GM23248 (cell line): Measurements from ENCODE around the gene PEX14. TPM values are rescaled to one million over a fixed set of nuclear protein-coding genes. Genes with fewer than 3 reads are reported as not detected.

Experiments
- DNase-seq: peaks from one replicate; pipeline ENCODE4 v3.0.0-alpha.2; 2015
- H2AFZ ChIP-seq: fragments of 200-600 bp; sonication (generic); 2 replicates; pipeline ENCODE4 v1.6.1; 2016; ENCODE audit warnings: antibody characterized with exemption
- H3F3A ChIP-seq: fragments of 200-600 bp; sonication (generic); 2 replicates; pipeline ENCODE4 v1.6.1; 2016; ENCODE audit warnings: mild to moderate bottlenecking, antibody characterized with exemption, mixed run types; ENCODE audit not compliant: insufficient read depth
- H3K27ac ChIP-seq: fragments of 200-600 bp; sonication (generic); 2 replicates; pipeline ENCODE4 v1.5.1; 2016; ENCODE audit warnings: mild to moderate bottlenecking
- H3K27me3 ChIP-seq: fragments of 200-600 bp; sonication (generic); replicated peaks from 2 replicates; pipeline ENCODE4 v1.6.1; 2016; ENCODE audit warnings: mild to moderate bottlenecking; ENCODE audit not compliant: insufficient read depth
- H3K36me3 ChIP-seq: fragments of 200-600 bp; sonication (generic); 2 replicates; pipeline ENCODE4 v1.6.1; 2016; ENCODE audit warnings: low read depth, mild to moderate bottlenecking
- H3K4me1 ChIP-seq: fragments of 200-600 bp; sonication (generic); 2 replicates; pipeline ENCODE4 v1.6.1; 2016; ENCODE audit warnings: mild to moderate bottlenecking; ENCODE audit not compliant: insufficient read depth
- H3K4me2 ChIP-seq: fragments of 200-600 bp; sonication (generic); one replicate; pipeline ENCODE4 v1.6.1; 2016; ENCODE audit warnings: mild to moderate bottlenecking; ENCODE audit not compliant: unreplicated experiment
- H3K4me3 ChIP-seq: fragments of 200-600 bp; sonication (generic); 2 replicates; pipeline ENCODE4 v1.5.1; 2016; ENCODE audit warnings: mild to moderate bottlenecking
- H3K79me2 ChIP-seq: fragments of 200-600 bp; sonication (generic); 2 replicates; pipeline ENCODE4 v1.6.1; 2016; ENCODE audit warnings: mild to moderate bottlenecking; ENCODE audit not compliant: insufficient read depth
- H3K9ac ChIP-seq: fragments of 200-600 bp; sonication (generic); 2 replicates; pipeline ENCODE4 v1.6.1; 2016; ENCODE audit warnings: mild to moderate bottlenecking
- H3K9me2 ChIP-seq: fragments of 200-600 bp; sonication (generic); 2 replicates; pipeline ENCODE4 v1.6.1; 2016; ENCODE audit warnings: mixed run types, mild to moderate bottlenecking, moderate library complexity; ENCODE audit not compliant: insufficient read depth
- H3K9me3 ChIP-seq: fragments of 200-600 bp; sonication (generic); one replicate; pipeline ENCODE4 v1.6.1; 2017; ENCODE audit warnings: low read depth
- H4K20me1 ChIP-seq: fragments of 200-600 bp; sonication (generic); 2 replicates; pipeline ENCODE4 v1.6.0; 2016; ENCODE audit not compliant: insufficient read depth
- EZH2 ChIP-seq: fragments of 200-600 bp; sonication (generic); IDR thresholded peaks from 2 replicates; pipeline ENCODE4 v1.6.1; 2018; ENCODE audit warnings: antibody characterized with exemption, mild to moderate bottlenecking; ENCODE audit not compliant: insufficient read depth, poor library complexity, severe bottlenecking
- EZH2phosphoT487 ChIP-seq: fragments of 200-600 bp; sonication (generic); IDR thresholded peaks from 2 replicates; pipeline ENCODE4 v1.6.1; 2018; ENCODE audit warnings: antibody characterized with exemption, moderate library complexity, mild to moderate bottlenecking, low read depth; ENCODE audit not compliant: insufficient read depth
- WGBS, 2 experiments: methylation state at CpG; one replicate each; pipeline ENCODE4 v1.1.6; 2015 to 2017; ENCODE audit warnings: low lambda C conversion rate in 2 of 2, low coverage in 1 of 2; ENCODE audit errors: missing lambda C conversion rate in 2 of 2; 5-methylcytosine and 5-hydroxymethylcytosine counted together
- in situ Hi-C: fragments of 300-500 bp; cut with MboI; formaldehyde crosslinking; loops from 2 replicates; pipeline ENCODE4 v1.15.0; 2020
- polyA plus RNA-seq: library from polyadenylated mRNA; unstranded; fragments of >200 nt; fragmentation: Nextera tagmentation; extraction: Ambion mirVana; gene quantifications from 2 replicates; pipeline ENCODE4 v1.2.1, GENCODE V29; 2016
- total RNA-seq: library from RNA; depleted of rRNA; stranded (reverse); fragments of >200 nt; shearing (Covaris generic); gene quantifications from 2 replicates; pipeline ENCODE4 v1.2.3, GENCODE V29; 2014

Gene PEX14
- total and polyA plus RNA-seq, 2 experiments from 2014 or later = 13.9 to 20.1 TPM

GRCh38 chr1:10522322-10522860 is 47.6 kb downstream of the PEX14 start:
- H3F3A ChIP-seq = peaks cover 3% of the 10 kb centered on the region; the same call in 1 of the 2 replicates
- H3K4me2 ChIP-seq = no peak overlapping the region
- H3K27me3 ChIP-seq = no peaks in the 10 kb centered on the region
- no peak for TF ChIP-seq EZH2phosphoT487
- TF ChIP-seq EZH2 = no peak
- H4K20me1 ChIP-seq = no peaks in the 10 kb centered on the region
- peak; percentile 23 for DNase-seq
- 40 to 43% methylated on average over 3 of the region's 3 CpGs for WGBS, 2 experiments
- H3K9ac ChIP-seq = no peak overlapping the region
- no peaks in the 10 kb centered on the region for H3K9me3 ChIP-seq
- 0 out of 2 replicates have a peak, but pooled peaks cover 7% of the 10 kb centered on the region for H3K4me1 ChIP-seq
- H3K4me3 ChIP-seq = no peak overlapping the region
- no peak overlapping the region for H3K27ac ChIP-seq
- H3K9me2 ChIP-seq = no peaks in the 10 kb centered on the region
- in situ Hi-C loops = no loop called here
- H2AFZ ChIP-seq = no peak overlapping the region
- H3K79me2 ChIP-seq = peaks cover 75% of the 10 kb centered on the region
- H3K36me3 ChIP-seq = no peaks in the 10 kb centered on the region

- DNase-seq = no peak
- H3K4me3 ChIP-seq = no peak overlapping the region
- no peaks in the 10 kb centered on the region for H3K9me3 ChIP-seq
- H3K9me2 ChIP-seq = no peaks in the 10 kb centered on the region
- H3K27me3 ChIP-seq = no peaks in the 10 kb centered on the region
- H3K36me3 ChIP-seq = no peaks in the 10 kb centered on the region
- TF ChIP-seq EZH2 (no peak), EZH2phosphoT487 (no peak)
- peaks cover 30% of the 10 kb centered on the region for H3K4me1 ChIP-seq
- peaks cover 51% of the 10 kb centered on the region for H3K79me2 ChIP-seq
- peaks cover 29% of the 10 kb centered on the region for H3F3A ChIP-seq
- H4K20me1 ChIP-seq = no peaks in the 10 kb centered on the region
- H2AFZ ChIP-seq = no peak overlapping the region
- H3K9ac ChIP-seq = no peak overlapping the region
- H3K27ac ChIP-seq = no peak overlapping the region
- no peak overlapping the region for H3K4me2 ChIP-seq
- in situ Hi-C loops = no loop called here
- 97 to 98% methylated on average over 5 of the region's 5 CpGs for WGBS, 2 experiments
These were observed 50.5 kb downstream of the PEX14 start for GRCh38 chr1:10525208-10525607.

- no peaks in the 10 kb centered on the region for H3K27me3 ChIP-seq
- in situ Hi-C loops = no loop called here
- H3K36me3 ChIP-seq = no peaks in the 10 kb centered on the region
- WGBS, 2 experiments = 7 to 12% methylated on average over 13 of the region's 13 CpGs
- H3K4me3 ChIP-seq = peak overlapping the region; percentile 58
- peak overlapping the region; percentile 59 for H3K9ac ChIP-seq
- H3K9me3 ChIP-seq = no peaks in the 10 kb centered on the region
- H3K79me2 ChIP-seq = peaks cover 64% of the 10 kb centered on the region
- H2AFZ ChIP-seq = peak overlapping the region; percentile 21
- TF ChIP-seq EZH2 = no peak
- 0 out of 2 replicates have a peak, but pooled peaks have one; percentile 15 for TF ChIP-seq EZH2phosphoT487
- H3K4me2 ChIP-seq = peak overlapping the region; percentile 74
- peaks cover 31% of the 10 kb centered on the region for H3F3A ChIP-seq
- no peaks in the 10 kb centered on the region for H4K20me1 ChIP-seq
- H3K4me1 ChIP-seq = peaks cover 36% of the 10 kb centered on the region
- H3K9me2 ChIP-seq = no peaks in the 10 kb centered on the region
- DNase-seq = peak; percentile 96
- peak overlapping the region; percentile 91 for H3K27ac ChIP-seq
These were observed 53.6 kb downstream of the PEX14 start for GRCh38 chr1:10528066-10529014.

GRCh38 chr1:10529091-10529490 is 54.3 kb downstream of the PEX14 start:
- peak overlapping the region; percentile 59 for H3K9ac ChIP-seq
- no peak for DNase-seq

More at GRCh38 chr1:10529091-10529490, 54.3 kb downstream of the PEX14 start:
- Histone ChIP-seq H3F3A (peaks cover 31% of the 10 kb centered on the region), H3K79me2 (peaks cover 64% of the 10 kb centered on the region), H2AFZ (0 out of 2 replicates have a peak overlapping the region, but pooled peaks have one; percentile 1), H3K36me3 (no peaks in the 10 kb centered on the region), H3K9me2 (no peaks in the 10 kb centered on the region), H3K4me2 (peak overlapping the region; percentile 74), H3K27ac (peak overlapping the region; percentile 91), H3K9me3 (no peaks in the 10 kb centered on the region), H4K20me1 (no peaks in the 10 kb centered on the region), H3K4me1 (peaks cover 36% of the 10 kb centered on the region), H3K4me3 (peak overlapping the region; percentile 58), H3K27me3 (no peaks in the 10 kb centered on the region)
- in situ Hi-C loops = no loop called here
- 97 to 98% methylated on average over 12 of the region's 12 CpGs for WGBS, 2 experiments
- TF ChIP-seq EZH2 = no peak
- TF ChIP-seq EZH2phosphoT487 = no peak
